COR-L47 (cell line): ENCODE data around the gene CKAP2L.
"Not testable (repeated sequence)": the region's sequence is repeated elsewhere in the genome, so short reads cannot be mapped to it uniquely, and the experiment has no call there.

Source experiments
- DNase-seq: peaks from one replicate; lab custom pipeline; 2025; lab: John Stamatoyannopoulos, UW

Gene CKAP2L

DNA sequence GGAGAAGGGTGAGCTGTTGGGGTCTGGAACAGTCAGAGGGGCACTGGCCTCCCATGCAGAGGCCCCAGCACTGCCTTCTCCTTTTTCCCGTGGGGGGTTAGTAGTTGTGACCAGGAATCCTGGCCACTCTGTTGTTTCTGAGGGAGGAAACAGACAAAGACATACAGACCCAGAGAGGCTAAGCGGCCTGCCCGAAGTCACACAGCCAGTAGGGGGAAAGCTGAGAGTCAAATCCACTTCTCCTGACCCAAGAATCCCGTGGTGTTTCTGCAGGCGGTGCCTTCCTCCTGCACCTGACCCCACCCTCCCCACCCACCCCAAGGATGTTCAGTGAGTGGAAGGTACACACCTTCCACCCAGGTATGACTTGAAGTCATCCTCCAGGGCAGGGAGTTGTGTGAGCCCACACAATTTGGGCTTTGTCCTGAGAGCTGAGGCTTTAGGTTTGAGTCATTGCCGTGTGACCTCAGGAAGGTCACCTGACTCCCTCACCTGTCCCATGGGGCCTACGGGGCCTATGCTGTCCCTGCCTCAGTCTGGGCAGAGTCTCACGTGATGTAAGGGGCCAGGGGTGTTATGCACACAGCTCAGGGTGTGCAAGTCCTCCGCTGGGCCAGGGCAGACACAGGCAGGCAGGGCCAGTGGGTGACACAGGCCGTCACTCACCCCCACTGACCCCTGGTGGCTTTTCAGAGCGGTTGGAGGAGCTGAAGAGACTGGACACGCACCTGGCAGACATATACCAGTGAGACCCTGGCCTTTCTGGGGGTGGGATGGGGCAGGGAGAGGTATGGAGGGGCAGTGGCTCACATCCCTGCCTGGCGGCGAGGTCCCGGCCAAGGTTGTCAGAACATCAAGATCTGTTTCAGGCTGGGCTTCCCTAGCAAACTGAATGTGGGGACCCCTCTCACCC, 38.6 kb downstream of the CKAP2L start:
- DNase-seq: no peak

GRCh38 chr2:112724591-112725525, 39.6 kb downstream of the CKAP2L start:
- DNase-seq: no peak

DNA sequence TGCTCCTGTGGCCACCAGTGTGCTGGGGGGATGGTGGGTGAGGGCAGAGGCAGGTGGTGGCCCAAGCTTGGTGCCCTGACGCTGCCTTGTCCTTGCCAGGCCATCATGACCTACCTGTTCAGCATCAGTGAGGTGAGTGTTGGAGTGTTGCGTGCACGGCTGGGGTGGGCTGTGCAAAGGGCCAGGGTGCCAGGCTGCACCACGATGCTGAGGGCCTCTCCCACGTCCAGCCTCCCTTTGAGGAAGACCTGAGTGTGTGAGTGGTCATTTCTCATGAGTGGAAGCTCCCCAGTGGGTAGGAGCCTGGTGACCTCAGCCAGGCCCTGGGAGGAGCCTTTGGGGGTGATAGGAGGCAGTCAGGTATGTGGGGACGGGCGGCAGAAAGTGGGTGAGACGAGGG, 40.4 kb downstream of the CKAP2L start:
- DNase-seq: no peak

DNA sequence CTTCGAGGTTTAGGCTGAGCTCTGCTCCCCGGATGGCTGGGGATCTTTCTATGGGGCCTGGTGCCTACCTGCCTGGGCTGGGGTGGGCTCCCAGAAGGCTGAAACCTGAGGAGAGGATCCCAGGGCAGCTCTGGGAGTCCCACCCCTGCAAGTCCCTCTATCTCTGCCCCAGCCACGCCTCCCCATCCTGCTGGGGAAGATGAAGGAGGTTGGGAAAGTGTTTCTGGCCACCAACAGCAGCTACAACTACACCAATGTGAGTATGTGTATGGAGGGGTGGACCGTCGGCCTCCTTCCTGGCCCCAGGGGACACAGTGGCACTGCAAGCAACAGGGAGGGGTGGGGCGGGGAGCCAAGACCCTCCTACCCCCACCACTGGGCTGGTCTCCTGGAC, 40.9 kb downstream of the CKAP2L start:
- no peak for DNase-seq

GRCh38 chr2:112722816-112723546, 41.4 kb downstream of the CKAP2L start:
- DNase-seq: no peak

DNA sequence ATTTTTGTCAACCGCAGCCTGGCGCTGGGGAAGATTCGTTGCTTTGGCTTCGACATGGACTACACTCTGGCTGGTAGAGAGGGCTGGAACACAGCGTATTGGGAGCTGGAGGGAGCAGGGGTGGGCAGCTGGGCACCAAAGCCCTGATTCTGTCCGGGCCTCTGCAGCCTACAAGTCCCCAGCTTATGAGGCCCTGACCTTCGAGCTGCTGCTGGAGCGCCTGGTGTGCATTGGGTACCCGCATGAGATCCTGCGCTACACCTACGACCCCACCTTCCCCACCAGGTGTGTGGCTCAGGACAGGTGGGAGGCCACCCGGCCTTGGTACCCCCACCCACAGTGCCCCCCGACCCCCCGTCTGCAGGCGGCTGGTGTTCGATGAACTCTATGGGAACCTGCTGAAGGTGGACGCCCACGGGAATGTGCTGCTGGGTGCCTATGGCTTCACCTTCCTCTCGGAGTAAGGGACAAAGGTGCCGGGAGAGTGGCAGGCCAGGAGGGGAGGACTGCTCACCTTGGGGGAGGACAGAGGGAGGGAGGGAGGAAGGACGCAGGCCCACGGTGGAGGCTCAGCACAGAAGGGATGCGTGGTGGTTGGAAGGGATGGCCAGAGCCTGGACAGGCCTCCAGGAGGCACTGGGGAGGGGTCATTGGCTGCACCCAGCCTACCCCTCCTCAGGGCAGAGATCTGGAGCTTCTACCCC, 42.4 kb downstream of the CKAP2L start:
- no peak for DNase-seq

DNA sequence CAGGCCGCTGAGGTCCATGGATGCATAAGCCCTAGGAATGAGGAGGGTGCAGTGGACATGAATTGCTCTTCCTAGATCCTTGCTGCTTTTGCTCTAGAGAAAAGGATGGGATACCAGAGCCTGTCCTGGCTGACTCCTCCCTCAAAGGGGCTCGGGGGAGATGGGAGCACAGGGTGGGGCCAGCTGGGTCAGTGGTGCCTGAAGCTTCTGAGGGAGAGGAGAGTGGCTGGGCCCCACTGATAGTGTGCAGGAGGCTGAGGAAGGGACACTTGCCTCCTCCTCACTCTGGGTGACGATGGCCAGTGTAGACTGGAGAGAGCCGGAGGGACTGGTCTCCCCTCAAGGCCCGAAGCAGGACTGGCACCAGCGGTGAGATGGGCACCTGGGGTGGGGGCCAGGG, 43.6 kb downstream of the CKAP2L start, which contains the start of gene NT5DC4:
Gene NT5DC4 (plus strand): TSS at position 236 of the 400 bp plus-strand sequence. CDS start 60 bp downstream, at position 296.
- no peak for DNase-seq

DNA sequence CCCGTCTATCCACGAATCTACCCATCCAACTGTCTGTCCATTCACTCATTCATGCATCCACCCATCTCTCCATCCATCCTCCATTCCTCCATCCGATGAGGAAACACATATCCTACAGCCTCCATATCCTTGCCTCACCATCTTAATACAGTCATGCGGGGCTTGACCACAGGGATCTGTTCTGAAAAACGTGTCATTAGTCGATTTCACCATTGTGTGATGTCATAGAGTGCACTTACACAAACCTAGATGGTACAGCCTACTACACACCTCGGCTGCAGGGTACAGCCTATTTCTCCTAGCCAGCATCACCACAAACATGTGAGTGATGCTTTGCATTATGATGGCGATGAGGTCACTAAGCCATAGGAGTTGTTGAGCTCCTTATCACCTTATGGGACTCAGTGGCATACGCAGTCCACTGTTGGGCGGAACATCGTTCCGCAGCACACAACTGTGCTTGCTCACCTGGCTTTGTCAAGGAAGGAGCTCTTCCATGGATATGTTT, 45.5 kb downstream of the CKAP2L start:
- DNase-seq: no peak

DNA sequence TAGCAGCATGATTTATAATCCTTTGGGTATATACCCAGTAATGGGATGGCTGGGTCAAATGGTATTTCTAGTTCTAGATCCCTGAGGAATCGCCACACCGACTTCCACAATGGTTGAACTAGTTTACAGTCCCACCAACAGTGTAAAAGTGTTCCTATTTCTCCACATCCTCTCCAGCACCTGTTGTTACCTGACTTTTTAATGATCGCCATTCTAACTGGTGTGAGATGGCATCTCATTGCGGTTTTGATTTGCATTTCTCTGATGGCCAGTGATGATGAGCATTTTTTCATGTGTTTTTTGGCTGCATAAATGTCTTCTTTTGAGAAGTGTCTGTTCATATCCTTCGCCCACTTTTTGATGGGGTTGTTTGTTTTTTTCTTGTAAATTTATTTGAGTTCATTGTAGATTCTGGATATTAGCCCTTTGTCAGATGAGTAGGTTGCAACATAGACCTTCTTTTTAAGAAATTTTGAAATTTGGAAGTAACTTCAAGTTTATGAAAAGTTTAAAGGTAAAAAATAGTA, 47.5 kb downstream of the CKAP2L start:
- DNase-seq: not testable (repeated sequence)

DNA sequence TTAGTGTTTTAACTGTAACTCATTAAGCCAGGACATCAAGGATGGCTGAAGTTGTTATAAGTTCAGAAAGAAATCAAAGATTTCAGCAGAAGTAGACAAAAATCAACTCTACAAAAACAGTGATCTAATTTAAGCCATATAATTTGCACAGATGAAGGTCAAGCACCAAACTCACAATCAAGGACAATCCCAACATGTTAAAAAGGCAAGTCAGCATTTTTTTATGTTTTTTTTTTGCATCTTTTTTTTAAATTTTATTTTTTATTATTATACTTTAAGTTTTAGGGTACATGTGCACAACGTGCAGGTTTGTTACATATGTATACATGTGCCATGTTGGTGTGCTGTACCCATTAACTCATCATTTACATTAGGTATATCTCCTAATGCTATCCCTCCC, 48.3 kb downstream of the CKAP2L start:
- DNase-seq: not testable (repeated sequence)

GRCh38 chr2:112714836-112715631, 49.4 kb downstream of the CKAP2L start:
- no peak for DNase-seq

GRCh38 chr2:112714331-112714730, 50.1 kb downstream of the CKAP2L start:
- no peak for DNase-seq

- DNase-seq: no peak
These were observed 50.5 kb downstream of the CKAP2L start for GRCh38 chr2:112713926-112714325.

- no peak for DNase-seq
These were observed 50.9 kb downstream of the CKAP2L start for GRCh38 chr2:112713585-112713925.

DNA sequence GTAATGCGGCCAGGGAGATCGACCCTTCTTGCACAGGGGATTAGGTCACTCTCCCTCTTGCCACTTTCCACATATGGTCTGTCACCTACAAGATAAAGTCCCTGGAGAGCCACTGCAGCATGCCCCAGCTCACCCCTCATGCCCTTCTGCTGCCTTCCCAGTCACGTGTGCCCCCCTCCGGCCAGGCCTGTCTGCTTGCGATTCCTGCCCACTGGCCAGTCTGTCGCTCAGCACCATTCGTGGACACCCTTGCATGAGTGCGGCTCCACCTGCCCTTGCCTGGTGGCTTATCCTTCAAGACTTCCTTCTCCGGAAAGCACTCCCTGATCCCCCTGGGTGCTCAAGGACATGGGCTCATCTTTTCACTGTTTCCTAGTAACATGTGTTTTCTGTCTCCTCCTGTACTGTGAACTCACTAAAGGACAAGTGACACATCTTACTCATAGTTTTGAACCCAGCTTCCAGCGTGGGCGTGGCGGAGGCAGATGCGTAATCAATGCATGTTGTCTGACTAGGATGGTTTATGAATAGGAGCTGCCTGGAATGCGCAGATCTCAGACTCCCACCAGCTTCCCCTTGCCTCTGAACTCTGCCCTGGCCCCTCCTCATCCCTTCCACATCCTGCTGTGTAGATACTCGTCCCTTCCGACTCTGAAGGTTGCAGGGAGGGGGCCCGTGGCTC, 51.4 kb downstream of the CKAP2L start:
- DNase-seq: no peak

- no peak for DNase-seq
These were observed 51.9 kb downstream of the CKAP2L start for GRCh38 chr2:112712465-112712864.

DNA sequence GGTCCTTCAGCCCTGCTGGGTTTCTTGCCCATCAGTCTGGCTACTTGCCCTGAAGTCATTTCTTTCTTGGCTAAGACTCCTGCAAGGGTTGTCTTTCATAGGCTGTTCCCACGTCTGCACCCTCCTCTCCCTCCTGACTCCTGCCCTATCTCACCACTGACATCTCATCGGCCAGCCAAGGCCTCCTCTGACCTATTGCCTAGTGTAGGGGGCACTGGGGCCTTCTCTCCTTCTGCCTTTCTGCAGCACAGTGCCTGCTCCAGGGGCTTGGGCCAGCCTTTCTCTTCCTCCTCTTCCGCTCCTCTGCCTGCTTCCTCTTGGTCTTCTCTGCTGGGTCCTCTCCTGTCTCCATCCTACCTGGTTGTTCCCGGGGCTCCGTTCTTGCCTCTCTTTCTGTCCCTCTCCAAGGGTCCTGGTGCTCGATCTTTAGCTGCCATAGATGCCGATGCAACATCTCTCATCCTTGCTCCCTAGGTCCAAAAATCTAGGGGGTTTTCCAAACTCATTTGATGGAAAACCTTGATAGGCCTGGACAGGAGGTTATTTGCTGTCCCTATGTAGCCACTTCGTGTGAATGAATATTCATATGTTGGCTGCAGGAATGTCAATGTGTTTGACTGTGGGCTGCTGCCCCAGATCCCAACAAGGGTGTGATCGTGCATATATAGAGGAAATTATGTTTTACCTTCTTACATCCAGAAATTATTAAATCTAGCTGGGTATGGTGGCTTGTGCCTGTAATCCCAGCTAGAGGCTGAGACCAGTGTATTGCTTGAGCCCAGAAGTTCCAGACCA, 53.3 kb downstream of the CKAP2L start:
- DNase-seq: no peak

- no peak for DNase-seq
These were observed 54.7 kb downstream of the CKAP2L start for GRCh38 chr2:112709703-112710102.

DNA sequence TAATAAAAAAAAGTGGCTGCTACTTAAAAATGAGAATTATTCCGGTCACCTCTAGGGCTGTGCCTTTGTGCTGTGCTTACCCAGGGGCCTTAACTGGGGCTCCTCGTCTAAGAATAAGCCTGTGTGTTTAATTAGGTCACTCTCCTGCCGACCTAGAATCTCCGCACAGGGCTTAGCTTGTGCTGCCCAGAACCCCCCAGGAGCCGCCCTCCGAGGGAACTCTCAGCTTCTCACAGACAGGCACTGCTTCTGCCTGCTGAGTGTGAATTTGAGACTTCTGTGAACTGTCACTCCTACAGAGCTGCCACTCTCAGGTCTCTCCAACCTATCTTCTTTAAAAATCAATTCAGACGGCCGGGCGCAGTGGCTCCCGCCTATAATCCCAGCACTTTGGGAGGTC, 55.4 kb downstream of the CKAP2L start:
- DNase-seq: no peak
